Activated CD4-positive, alpha-beta T cell treated with anti-CD3 and anti-CD28 coated beads, Interleukin-2, amount 50 U/mL, for 1 hour (primary cell): ENCODE measurements around the gene TRAP1.
A peak's percentile ranks its signal among the peaks of the same experiment; 100 is the strongest.
"Not testable (repeated sequence)": the region's sequence is repeated elsewhere in the genome, so short reads cannot be mapped to it uniquely, and the experiment has no call there.

Experiments used
- DNase-seq: peaks from one replicate; pipeline ENCODE4 v3.0.0-alpha.2; 2020

Gene TRAP1

GRCh38 chr16:3645108-3645503 is 72.2 kb downstream of the TRAP1 start:
- DNase-seq = no peak

- DNase-seq = no peak
These were observed 74.1 kb downstream of the TRAP1 start for GRCh38 chr16:3643095-3643730.

- no peak for DNase-seq
These were observed 74.8 kb downstream of the TRAP1 start for GRCh38 chr16:3642397-3643094.

GRCh38 chr16:3641801-3642396 is 75.4 kb downstream of the TRAP1 start:
- DNase-seq = no peak

GRCh38 chr16:3640632-3641501 is 76.5 kb downstream of the TRAP1 start:
- DNase-seq = no peak

- DNase-seq = no peak
These were observed 77.1 kb downstream of the TRAP1 start for GRCh38 chr16:3640207-3640606.

GRCh38 chr16:3638916-3639644 is 78.2 kb downstream of the TRAP1 start:
- no peak for DNase-seq

- peak; percentile 16 for DNase-seq
These were observed 79.9 kb downstream of the TRAP1 start for GRCh38 chr16:3637371-3637923.

- no peak for DNase-seq
These were observed 91.2 kb downstream of the TRAP1 start for GRCh38 chr16:3625911-3626732.

- no peak for DNase-seq
These were observed 92.0 kb downstream of the TRAP1 start for GRCh38 chr16:3625331-3625730.

- no peak for DNase-seq
These were observed 93.7 kb downstream of the TRAP1 start for GRCh38 chr16:3623642-3624041.

- DNase-seq = no peak
These were observed 98.6 kb downstream of the TRAP1 start for GRCh38 chr16:3618769-3619141.

- no peak for DNase-seq
These were observed 104.5 kb downstream of the TRAP1 start for GRCh38 chr16:3612510-3613466.

GRCh38 chr16:3611146-3611975 is 106.0 kb downstream of the TRAP1 start, which contains the start of gene SLX4:
SLX4 (minus strand) TSS chr16:3611606; CDS start chr16:3608964, 2,642 bp downstream.
- peak; percentile 86 for DNase-seq

GRCh38 chr16:3610698-3611145 is 106.6 kb downstream of the TRAP1 start:
- no peak for DNase-seq

GRCh38 chr16:3609895-3610697 is 107.2 kb downstream of the TRAP1 start:
- DNase-seq = no peak

GRCh38 chr16:3608976-3609375 is 108.3 kb downstream of the TRAP1 start:
- not testable (repeated sequence) for DNase-seq

GRCh38 chr16:3608069-3608468 is 109.3 kb downstream of the TRAP1 start:
- DNase-seq = no peak
